Measurements from ENCODE around the gene JAZF1.
A peak's percentile ranks its signal among the peaks of the same experiment; 100 is the strongest.

The JAZF1 gene

DNA sequence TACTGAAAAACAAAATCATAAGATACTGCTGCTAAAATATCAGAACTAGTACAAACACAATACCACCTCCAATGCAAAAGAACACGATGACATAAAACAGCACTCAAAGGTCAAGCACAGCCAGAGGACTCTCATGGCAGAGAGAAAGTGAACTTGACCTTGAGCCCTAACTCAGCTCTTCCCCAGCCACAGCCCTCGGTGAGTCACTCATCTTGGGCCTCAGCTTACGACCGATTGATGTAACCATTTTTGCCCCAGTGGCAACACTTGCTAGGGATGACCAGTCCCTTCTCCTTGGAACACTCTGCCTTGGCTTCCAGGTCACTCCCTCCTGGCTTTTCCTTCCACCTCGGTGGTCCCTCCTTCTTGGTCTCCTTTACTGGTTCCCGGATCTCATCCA, 77.8 kb downstream of the JAZF1 start:
- DNase-seq = no peak

- peak; percentile 37 for DNase-seq
Observed at GRCh38 chr7:28096713-28097112, 83.9 kb downstream of the JAZF1 start.

DNA sequence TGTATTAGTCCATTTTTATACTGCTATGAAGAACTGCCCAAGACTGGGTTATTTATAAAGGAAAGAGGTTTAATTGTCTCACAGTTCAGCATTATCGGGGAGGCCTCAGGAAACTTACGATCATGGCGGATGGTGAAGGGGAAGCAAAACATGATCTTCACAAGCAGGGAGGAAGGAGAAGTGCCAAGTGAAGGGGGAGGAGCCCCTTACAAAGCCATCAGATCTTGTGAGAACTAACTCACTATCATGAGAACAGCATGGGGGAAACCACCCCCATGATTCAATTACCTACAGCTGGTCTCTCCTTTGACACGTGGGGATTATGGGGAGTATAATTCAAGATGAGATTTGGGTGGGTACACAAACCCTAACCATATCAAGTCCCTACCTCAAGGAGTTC, 85.4 kb downstream of the JAZF1 start:
- no peak for DNase-seq

DNA sequence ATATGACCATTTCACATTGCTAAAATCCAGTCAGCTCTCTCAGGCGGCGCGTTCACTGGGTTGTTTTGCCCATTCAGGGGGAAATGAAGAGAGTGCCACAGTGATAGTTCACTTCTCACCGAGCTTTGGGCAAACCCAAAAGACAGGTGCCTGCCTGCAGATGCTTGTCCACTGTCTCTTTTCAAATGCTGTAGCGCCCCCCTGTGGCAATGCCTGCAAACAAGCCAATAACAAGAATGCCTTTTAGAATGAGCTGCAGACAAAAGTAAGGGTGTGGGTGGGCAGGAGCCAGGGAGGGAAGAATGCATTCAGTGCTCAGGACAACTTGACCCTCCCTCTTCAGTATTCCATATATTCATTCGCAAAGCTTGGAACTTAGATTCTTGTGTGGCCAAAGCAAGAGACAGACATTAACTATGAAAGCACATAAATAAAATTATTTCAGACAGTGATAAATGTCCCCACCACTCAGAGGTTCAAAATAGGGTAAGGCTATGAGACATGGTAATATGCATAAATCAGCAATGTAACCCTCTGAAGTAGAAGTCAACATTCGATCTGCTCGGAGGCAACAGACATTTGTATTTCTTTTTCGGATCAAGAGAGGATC, 86.9 kb downstream of the JAZF1 start:
- DNase-seq = peak; percentile 19

- DNase-seq = no peak
Observed at GRCh38 chr7:28091190-28091589, 89.4 kb downstream of the JAZF1 start.

DNA sequence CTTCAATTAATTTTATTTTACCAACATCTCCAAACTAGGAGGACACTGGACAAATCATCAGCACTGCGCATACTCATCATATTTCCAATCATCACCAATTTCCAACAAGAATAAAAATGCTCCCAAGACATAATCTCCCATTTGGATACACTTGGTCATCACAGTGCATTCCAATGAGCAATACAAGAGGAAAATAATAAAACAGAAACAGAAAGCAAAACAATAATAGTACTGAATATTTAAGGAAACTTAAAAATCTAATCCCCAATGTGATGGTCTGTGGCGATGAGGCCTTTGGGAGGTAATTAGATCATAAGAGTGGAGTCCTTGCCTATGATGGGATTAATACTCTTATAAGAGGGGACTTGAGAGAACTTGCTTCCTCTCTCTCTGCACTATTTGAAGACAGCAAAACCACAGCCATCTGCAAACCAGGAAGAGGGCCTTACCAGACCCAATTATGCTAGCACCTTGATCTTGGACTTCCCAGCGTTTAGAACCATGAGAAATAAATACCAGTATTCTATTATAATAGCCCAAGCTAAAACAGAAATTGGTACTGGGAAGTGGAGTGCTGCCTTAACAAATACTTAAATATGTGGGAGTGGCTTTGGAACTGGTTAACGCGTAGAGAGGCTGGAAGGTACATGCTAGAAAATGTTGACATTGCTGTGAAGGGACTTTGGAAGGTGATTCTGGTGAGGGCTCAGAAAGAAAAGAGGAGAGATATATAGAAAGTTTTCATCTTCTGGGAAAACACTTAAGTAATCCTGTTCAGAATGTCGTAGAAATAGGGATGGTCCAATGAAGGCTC, 91.5 kb downstream of the JAZF1 start:
- DNase-seq = no peak

DNA sequence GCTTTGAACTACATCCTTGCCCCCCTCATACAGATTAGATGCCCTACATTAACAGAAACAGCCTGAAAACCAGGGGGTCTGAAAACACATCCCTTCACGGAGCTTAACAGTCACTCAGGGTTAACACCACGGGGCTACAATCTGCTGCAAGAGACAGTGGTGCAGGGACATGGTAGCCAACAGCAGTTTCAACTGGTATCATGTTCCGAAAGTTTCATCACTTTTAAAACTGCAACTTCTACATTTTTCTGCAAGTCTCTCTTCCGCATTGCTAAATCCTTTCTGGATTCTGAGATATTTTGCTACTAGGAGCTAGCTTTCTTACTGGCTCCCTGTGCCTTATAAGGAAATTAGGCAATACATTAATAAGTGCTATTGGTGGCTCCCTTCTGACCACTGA, 92.6 kb downstream of the JAZF1 start:
- no peak for DNase-seq

GRCh38 chr7:28086198-28086597, 94.4 kb downstream of the JAZF1 start:
- no peak for DNase-seq

DNA sequence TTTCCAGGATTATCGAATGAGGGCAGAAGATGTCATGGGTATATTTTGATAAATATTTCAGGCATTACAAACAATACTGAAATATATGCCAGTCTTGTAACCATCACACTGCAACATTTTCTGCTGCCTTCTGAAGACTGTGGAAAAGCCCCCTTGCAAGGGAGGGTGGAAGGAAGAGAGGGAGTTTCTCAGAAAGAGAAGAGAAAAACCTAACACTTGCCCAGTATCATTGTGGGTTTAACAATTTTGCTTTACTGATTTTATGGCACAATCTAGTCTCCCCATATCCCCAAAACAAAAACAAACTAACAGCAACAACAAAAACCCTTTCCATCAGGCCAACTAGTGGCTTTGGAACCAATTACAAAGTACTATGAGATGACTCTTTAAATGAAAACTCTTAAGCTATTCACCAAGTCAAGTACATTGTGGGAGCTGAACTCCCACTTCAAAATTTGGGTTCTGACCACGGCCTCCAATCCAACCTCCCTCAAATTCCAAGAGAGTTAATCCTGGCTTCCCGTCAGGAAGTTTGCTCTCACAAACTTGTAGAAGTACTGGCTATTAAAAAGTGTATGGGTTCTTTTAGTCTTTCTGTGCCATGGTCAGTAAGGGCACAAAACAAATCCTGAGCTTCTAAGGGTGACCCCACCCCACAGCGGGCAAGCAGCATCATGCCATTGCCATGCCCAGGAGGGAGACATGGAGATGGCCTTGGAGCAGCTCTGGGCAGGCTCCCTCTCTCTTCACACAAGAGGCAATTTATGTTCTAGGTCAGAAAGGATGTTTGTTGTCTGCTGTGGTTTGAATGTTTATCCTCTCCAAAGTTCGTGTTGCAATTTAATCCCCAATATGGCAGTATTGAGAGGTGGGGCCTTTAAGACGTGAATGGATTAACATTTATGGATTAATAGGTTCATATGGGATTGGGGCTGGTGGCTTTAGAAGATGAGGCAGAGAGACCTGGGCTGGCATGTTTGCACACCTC, 96.3 kb downstream of the JAZF1 start:
- no peak for DNase-seq

DNA sequence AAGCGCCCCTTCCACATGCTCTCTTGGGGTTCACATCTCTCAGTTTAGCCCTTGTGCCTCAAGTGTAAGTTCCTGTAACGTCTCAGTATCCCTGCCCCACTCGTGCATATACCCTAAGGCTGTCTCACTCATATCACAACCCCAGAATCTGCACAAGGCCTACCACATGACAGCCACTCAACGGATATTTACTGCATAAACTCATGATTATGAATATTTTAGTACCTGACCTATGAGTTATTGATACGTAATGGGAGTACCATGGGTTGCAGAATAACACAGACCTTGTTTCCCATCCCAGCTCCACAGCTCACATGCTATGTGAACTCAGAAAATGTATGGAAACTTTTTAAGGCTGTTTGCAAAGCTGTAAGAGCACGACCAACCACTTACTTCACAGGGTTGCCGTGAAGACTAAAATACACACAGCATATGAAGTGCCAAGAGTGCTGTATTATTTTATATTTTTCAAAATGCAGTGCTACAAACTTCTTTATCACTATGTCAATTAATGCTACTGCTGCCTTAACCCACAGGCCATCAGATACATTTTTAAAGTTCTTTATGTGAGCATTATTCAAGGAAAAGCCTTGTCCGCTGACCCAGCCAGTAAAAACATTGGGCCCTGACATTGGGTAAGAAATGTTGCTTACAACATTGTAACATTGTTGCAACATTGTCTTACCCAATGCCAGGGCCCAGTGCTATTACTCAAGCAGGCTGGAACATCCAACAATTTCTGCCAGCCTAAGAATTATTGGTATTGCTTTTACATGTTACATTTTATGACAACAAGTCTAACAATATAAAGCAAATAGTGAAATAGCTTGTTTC, 97.2 kb downstream of the JAZF1 start:
- no peak for DNase-seq

DNA sequence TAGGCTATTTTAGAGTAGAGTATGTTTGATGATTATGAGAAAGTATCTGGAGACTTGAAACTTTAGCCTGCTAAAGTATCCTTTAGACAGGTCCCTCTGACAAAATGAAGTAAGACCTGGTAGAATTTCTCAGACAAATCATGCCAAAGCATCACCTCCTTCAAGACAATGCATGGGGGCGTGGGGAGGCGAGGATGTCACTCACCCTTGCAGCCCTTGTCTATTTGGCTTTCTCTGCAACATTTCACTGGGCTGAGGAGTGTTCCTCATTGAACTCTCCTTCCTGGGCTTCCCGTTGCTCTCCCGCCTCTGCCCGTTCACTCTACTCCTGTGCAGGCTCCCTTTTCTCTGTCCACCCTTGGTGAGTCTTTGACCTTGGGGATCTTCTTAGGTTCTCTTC, 98.5 kb downstream of the JAZF1 start:
- no peak for DNase-seq

DNA sequence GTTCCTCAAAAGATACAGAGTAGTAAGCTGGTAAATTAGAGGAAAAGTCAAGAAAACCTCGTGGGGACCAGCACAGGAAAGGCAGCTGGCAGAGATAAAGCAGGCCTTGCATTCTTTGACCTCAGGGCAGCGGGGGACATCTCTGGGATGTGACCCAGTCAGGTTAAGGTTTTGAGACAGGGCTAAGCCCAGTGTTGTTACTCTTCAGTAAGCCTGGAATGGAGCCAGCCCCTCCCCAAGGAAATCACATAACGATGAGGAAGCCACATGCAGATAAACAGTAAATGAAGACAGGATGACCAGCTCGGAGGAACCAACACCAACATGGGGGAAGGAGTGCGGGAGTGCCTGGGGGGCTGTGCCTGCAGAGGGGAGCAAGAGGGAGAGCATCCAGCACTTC, 99.6 kb downstream of the JAZF1 start:
- no peak for DNase-seq

DNA sequence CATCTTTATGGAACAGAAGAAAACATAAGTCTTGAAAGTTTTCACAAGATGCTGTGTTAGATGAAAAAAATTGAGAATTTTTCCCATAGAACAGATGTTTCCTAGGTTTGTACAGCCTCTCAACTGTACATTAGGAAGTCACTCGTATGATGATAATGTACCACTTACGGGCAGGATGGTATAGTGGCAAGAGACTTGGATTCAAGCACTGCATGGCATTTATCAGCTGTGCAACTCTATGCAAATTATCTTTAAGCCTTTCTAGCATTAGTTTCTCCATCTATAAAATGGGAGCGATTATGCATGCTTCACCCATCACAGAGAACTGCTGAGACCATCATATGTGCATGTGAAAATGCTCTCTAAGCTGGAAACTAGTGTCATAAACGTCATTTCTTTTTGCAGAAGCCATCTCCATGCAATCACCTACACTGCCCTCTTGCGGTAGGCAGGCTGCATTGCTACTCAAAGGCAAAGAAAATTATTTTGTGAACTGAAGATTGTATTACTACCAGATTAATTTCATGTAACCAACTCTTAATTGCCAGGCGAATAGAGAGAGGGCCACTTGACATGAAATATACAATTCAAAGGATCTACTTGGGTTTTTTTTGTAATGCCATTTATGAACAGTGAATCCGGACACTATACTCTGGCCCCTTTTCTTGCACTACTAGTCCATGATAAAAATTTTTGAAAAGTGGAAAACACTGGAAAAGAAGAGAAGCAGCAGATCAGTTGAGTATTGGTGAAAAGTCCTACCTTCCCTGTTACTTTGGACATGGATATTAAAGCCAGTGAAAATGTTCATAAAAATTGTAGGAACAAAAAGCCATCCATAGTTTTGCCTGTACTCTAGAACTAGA, 102.3 kb downstream of the JAZF1 start:
- DNase-seq = peak; percentile 31

DNA sequence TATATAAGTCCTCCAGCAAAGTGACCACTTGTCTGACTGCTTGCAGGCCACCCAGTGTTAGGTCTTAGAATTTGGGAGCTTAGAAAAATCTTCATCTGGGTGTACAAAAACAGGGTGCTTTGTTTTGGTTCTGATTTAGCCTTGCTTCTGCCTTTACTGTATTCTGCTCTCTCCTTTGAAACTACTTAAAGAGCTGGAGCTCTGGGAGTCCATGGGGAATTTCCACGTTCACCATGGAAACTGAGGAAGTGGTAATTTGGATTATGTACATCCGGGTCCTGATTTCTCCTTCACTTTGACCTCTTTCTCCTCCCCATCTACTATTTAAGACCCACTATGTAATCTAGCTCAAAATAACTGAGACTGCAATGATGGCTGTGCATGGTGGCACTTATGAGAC, 103.0 kb downstream of the JAZF1 start:
- no peak for DNase-seq

- DNase-seq = no peak
Observed at GRCh38 chr7:28076423-28077200, 104.0 kb downstream of the JAZF1 start.

DNA sequence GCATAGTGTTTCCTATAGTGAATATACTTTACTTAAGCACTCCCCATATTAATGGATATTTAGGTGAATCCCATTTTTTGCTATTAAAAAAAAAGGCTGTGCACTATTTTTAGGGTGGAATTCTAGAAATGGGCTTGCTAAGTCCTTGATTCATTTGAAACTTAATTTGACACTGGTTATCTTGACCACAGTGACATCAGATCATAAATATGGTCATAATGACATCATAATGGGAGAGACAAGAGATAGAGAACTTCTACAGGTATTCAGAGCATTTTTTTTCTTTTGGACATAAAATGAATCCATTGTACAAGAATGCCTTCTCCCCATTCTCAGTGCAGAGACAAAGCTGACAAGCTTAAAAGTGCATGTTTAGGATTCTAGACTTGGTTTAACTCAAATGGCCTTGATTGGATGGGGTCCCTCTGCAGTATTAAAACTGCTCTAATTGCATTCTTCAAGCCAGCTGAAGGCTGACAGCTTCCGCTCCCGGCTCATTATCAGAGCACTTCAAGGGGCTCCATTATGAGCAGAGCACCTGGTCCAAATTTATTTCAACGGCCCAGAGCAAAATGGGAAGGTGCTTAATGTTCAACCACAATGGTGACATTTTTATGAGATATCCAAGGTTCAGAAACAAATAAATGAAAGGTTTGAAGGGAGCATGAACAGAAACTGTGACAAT, 104.8 kb downstream of the JAZF1 start:
- no peak for DNase-seq

- DNase-seq = no peak
Observed at GRCh38 chr7:28072876-28073514, 107.6 kb downstream of the JAZF1 start.

DNA sequence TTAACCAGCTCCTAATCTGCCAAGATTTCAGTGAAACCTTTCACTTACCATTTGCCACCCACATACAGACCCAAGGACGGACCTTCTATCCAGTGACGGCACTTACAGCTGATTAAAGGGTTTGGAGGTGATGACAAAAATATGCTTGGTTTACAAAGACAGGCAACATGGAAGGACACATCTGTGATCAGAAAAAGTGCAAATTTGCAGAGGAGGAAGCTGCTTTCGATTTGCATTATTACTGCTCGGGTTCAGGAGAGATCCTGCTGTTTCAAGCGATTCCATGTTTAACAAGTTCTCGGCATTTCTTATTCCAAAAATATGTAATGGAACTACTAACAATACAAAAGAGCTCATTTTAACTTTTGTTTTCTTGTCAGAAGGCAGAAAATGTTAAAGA, 109.0 kb downstream of the JAZF1 start:
- DNase-seq = no peak

- DNase-seq = no peak
Observed at GRCh38 chr7:28070297-28071055, 110.1 kb downstream of the JAZF1 start.

Data from central memory CD4-positive, alpha-beta T cell (primary cell).